Measurements from ENCODE around the gene ARMS2.

DNA sequence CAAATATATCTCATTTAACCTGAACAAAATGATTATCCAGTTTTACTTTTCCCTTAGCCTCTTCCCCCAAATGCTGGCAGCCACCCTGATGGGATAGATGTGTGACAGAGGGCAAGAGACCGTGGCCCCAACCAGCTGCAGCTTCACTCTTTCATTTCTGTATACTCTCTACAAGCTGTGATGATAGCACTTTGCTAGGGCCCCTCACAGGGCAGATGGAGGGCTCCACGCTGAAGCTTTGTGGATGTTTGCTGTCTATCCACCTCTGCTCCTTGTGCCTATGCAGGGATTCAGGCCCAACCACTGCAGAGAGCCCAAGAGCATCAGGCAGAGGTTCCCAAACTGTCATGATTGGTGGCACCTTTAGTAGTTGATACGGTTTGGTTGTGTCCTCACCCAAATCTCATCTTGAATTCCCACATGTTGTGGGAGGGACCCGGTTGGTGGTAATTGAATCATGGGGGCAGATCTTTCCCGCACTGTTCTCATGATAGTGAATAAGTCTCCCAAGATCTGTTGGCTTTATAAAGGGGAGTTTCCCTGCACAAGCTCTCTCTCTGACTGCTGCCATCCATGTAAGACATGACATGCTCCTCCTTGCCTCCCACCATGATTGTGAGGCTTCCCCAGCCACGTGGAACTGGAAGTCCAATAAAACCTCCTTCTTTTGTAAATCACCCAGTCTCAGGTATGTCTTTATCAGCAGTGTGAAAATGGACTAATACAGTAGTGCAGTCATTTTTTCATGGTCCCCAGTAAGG, 27.0 kb downstream of the ARMS2 start:
- TF ChIP-seq CTCF (IDR thresholded peaks at IDR 0.05) (no peak), ZFX (IDR thresholded peaks at IDR 0.05; ENCODE audit: borderline replicate concordance) (no peak)
